H1 (cell line): Measurements from ENCODE around the gene TBC1D9. TPM values are rescaled to one million over a fixed set of nuclear protein-coding genes. Genes with fewer than 3 reads are reported as not detected.

Source experiments
- CTCF ChIA-PET: fragments of 300-600 bp; sonication (Branson Sonifier 250); formaldehyde crosslinking; loops from one replicate; lab custom pipeline; 2021; ENCODE audit not compliant: partially characterized antibody; lab: Charles Lee
- POLR2A ChIA-PET: fragments of 300-600 bp; sonication (Branson Sonifier 250); formaldehyde crosslinking; loops from one replicate; lab custom pipeline; 2021; ENCODE audit warnings: inconsistent platforms; ENCODE audit not compliant: partially characterized antibody; lab: Charles Lee
- DNase-seq, 2 experiments: peaks; one replicate each; pipeline versions ENCODE4 v3.0.0 to v3.0.0-alpha.2; 2010 to 2022; ENCODE audit warnings: low spot score in 2 of 2, low read depth in 1 of 2, mixed read lengths in 1 of 2
- FAIRE-seq: peaks from 2 replicates; lab custom pipeline; 2011; peaks lifted over from hg19 to GRCh38; lab: Jason Lieb, UNC
- H2AFZ ChIP-seq: 2 replicates; pipeline ENCODE4 v1.8.1; 2012; ENCODE audit warnings: low read length, inconsistent platforms
- H2AK5ac ChIP-seq: 2 replicates; pipeline ENCODE4 v1.6.1; 2013; ENCODE audit warnings: low read depth, low read length
- H2BK120ac ChIP-seq: replicated peaks from 2 replicates; pipeline ENCODE3; 2013; ENCODE audit warnings: low read depth, low read length, inconsistent platforms
- H2BK12ac ChIP-seq: 2 replicates; pipeline ENCODE4 v1.6.1; 2013; ENCODE audit warnings: low read depth, low read length
- H2BK15ac ChIP-seq: 2 replicates; pipeline ENCODE4 v1.6.1; 2013; ENCODE audit warnings: low read length
- H2BK20ac ChIP-seq: 2 replicates; pipeline ENCODE4 v1.6.1; 2013; ENCODE audit warnings: low read length
- H2BK5ac ChIP-seq: 2 replicates; pipeline ENCODE4 v1.6.1; 2013; ENCODE audit warnings: low read depth, low read length
- H3K14ac ChIP-seq: 2 replicates; pipeline ENCODE4 v1.6.1; 2013; ENCODE audit warnings: inconsistent platforms; ENCODE audit not compliant: insufficient read length
- H3K18ac ChIP-seq: 2 replicates; pipeline ENCODE4 v1.6.1; 2013; ENCODE audit warnings: low read length; ENCODE audit errors: extremely low read depth
- H3K23ac ChIP-seq: 2 replicates; pipeline ENCODE4 v1.6.1; 2013; ENCODE audit warnings: inconsistent platforms; ENCODE audit not compliant: insufficient read length
- H3K23me2 ChIP-seq: 2 replicates; pipeline ENCODE4 v1.6.1; 2013; ENCODE audit warnings: low read depth, low read length
- H3K27ac ChIP-seq: 2 replicates; pipeline ENCODE4 v1.6.1; 2011; ENCODE audit warnings: low read depth, low read length, inconsistent platforms
- H3K27me3 ChIP-seq, 4 experiments: replicated peaks in 1 of 4; 1 replicate in 1 of 4; 2 replicates in 3 of 4; pipeline versions ENCODE4 v1.6.1 to v1.8.1; 2011 to 2013; ENCODE audit warnings: low read length in 3 of 4, mild to moderate bottlenecking in 3 of 4, inconsistent platforms in 2 of 4, mixed read lengths in 2 of 4, moderate library complexity in 1 of 4; ENCODE audit not compliant: control insufficient read depth in 3 of 4, insufficient read depth in 3 of 4; ENCODE audit errors: extremely low read depth in 1 of 4
- H3K36me3 ChIP-seq, 4 experiments: 2 replicates each; pipeline versions ENCODE4 v1.6.1 to v1.8.1; 2011 to 2013; ENCODE audit warnings: mild to moderate bottlenecking in 4 of 4, low read length in 3 of 4, moderate library complexity in 2 of 4, control low read depth in 1 of 4, inconsistent platforms in 1 of 4; ENCODE audit not compliant: insufficient read depth in 4 of 4, control insufficient read depth in 2 of 4
- H3K4ac ChIP-seq: replicated peaks from 2 replicates; pipeline ENCODE3; 2013; ENCODE audit warnings: low read length, low read depth, mixed read lengths, inconsistent platforms; ENCODE audit not compliant: insufficient read length
- H3K4me1 ChIP-seq, 4 experiments: replicated peaks in 1 of 4; 1 replicate in 1 of 4; 2 replicates in 3 of 4; pipeline versions ENCODE4 v1.6.1 to v1.8.1; 2011 to 2013; ENCODE audit warnings: low read length in 3 of 4, inconsistent platforms in 2 of 4, mixed read lengths in 1 of 4; ENCODE audit not compliant: insufficient read depth in 4 of 4, control insufficient read depth in 3 of 4
- H3K4me2 ChIP-seq, 2 experiments: 2 replicates each; pipeline versions ENCODE4 v1.6.1 to v1.8.1; 2011 to 2013; ENCODE audit warnings: low read depth in 2 of 2, low read length in 2 of 2, control low read depth in 1 of 2, inconsistent platforms in 1 of 2, mild to moderate bottlenecking in 1 of 2; ENCODE audit not compliant: insufficient read depth in 1 of 2
- H3K4me3 ChIP-seq, 4 experiments: fragments of 200-600, 300-600 bp in 1 of 4; sonication (generic), shearing (Covaris generic), sonication (Bioruptor Twin) in 1 of 4; 2 replicates each; pipeline versions ENCODE4 v1.5.1 to v1.8.1; 2011 to 2016; ENCODE audit warnings: low read length in 4 of 4, low read depth in 3 of 4, control low read depth in 2 of 4, inconsistent platforms in 2 of 4, mild to moderate bottlenecking in 2 of 4, mixed read lengths in 1 of 4, moderate library complexity in 1 of 4; ENCODE audit not compliant: insufficient read depth in 2 of 4; ENCODE audit errors: extremely low read depth in 1 of 4
- H3K56ac ChIP-seq: replicated peaks from 2 replicates; pipeline ENCODE3; 2013; ENCODE audit warnings: low read depth, mild to moderate bottlenecking, mixed read lengths, low read length, inconsistent platforms; ENCODE audit not compliant: insufficient read length
- H3K79me1 ChIP-seq: 2 replicates; pipeline ENCODE4 v1.6.1; 2013; ENCODE audit warnings: low read depth, low read length, control low read depth
- H3K79me2 ChIP-seq, 2 experiments: 2 replicates each; pipeline versions ENCODE4 v1.6.1 to v1.8.1; 2012 to 2013; ENCODE audit warnings: low read length in 2 of 2, mild to moderate bottlenecking in 2 of 2, inconsistent platforms in 1 of 2; ENCODE audit not compliant: insufficient read depth in 2 of 2, control insufficient read depth in 1 of 2
- H3K9ac ChIP-seq, 4 experiments: replicated peaks in 1 of 4; 1 replicate in 1 of 4; 2 replicates in 3 of 4; pipeline versions ENCODE4 v1.6.1 to v1.8.1; 2011 to 2013; ENCODE audit warnings: low read depth in 3 of 4, low read length in 3 of 4, control low read depth in 2 of 4, mild to moderate bottlenecking in 2 of 4, moderate library complexity in 2 of 4, inconsistent platforms in 1 of 4; ENCODE audit errors: extremely low read depth in 1 of 4
- H3K9me3 ChIP-seq, 2 experiments: 2 replicates each; pipeline versions ENCODE4 v1.6.1 to v1.8.1; 2012 to 2013; ENCODE audit warnings: mild to moderate bottlenecking in 2 of 2, moderate library complexity in 2 of 2, control low read depth in 1 of 2, inconsistent platforms in 1 of 2, low read depth in 1 of 2, low read length in 1 of 2, mixed read lengths in 1 of 2; ENCODE audit not compliant: insufficient read depth in 2 of 2
- H4K20me1 ChIP-seq, 2 experiments: replicated peaks in 1 of 2; 2 replicates each; pipeline versions ENCODE3 to v1.8.1; 2011 to 2013; ENCODE audit warnings: inconsistent platforms in 2 of 2, low read length in 2 of 2, mild to moderate bottlenecking in 1 of 2; ENCODE audit not compliant: insufficient read depth in 2 of 2, control insufficient read depth in 1 of 2
- H4K5ac ChIP-seq: 2 replicates; pipeline ENCODE4 v1.6.1; 2013; ENCODE audit warnings: low read length, low read depth, mixed read lengths, inconsistent platforms; ENCODE audit not compliant: insufficient read length
- H4K8ac ChIP-seq: 2 replicates; pipeline ENCODE4 v1.8.0; 2013; ENCODE audit warnings: mild to moderate bottlenecking, moderate library complexity, low read length, inconsistent platforms; ENCODE audit not compliant: insufficient read depth; ENCODE audit errors: extremely low read depth
- H4K91ac ChIP-seq: replicated peaks from 2 replicates; pipeline ENCODE3; 2013; ENCODE audit warnings: low read length, mixed read lengths, inconsistent platforms; ENCODE audit not compliant: insufficient read length
- ATF3 ChIP-seq: IDR thresholded peaks from 2 replicates; pipeline ENCODE4 v1.6.1; 2011; ENCODE audit warnings: low read depth, mild to moderate bottlenecking, low read length; ENCODE audit not compliant: insufficient read depth
- CEBPB ChIP-seq: IDR thresholded peaks from 2 replicates; pipeline ENCODE4 v1.6.1; 2012; ENCODE audit warnings: low read depth, low read length
- JUN ChIP-seq: IDR thresholded peaks from 2 replicates; pipeline ENCODE4 v1.6.1; 2011; ENCODE audit warnings: low read depth, mild to moderate bottlenecking, improper control_type of control experiment, low read length
- PHF8 ChIP-seq: fragments of 200-600 bp; sonication (generic); conservative IDR thresholded peaks from 2 replicates; pipeline ENCODE4 v1.7.1; 2012; ENCODE audit warnings: low read depth, mild to moderate bottlenecking, inconsistent platforms, low read length, moderate library complexity
- POLR2A ChIP-seq, 2 experiments: IDR thresholded peaks; 1 replicate in 1 of 2; 2 replicates in 1 of 2; pipeline ENCODE4 v1.6.1; 2011; ENCODE audit warnings: low read depth in 2 of 2, low read length in 2 of 2, mild to moderate bottlenecking in 2 of 2; ENCODE audit errors: control extremely low read depth in 1 of 2
- POLR2AphosphoS5 ChIP-seq: IDR thresholded peaks from 2 replicates; pipeline ENCODE4 v1.6.1; 2011; ENCODE audit warnings: low read depth, low read length
- TAF1 ChIP-seq: IDR thresholded peaks from 2 replicates; pipeline ENCODE4 v1.6.1; 2011; ENCODE audit warnings: mild to moderate bottlenecking, low read depth, low read length
- TCF12 ChIP-seq: IDR thresholded peaks from 2 replicates; pipeline ENCODE4 v1.6.1; 2011; ENCODE audit warnings: low read depth, mild to moderate bottlenecking, low read length
- TEAD4 ChIP-seq: IDR thresholded peaks from 2 replicates; pipeline ENCODE4 v1.6.1; 2012; ENCODE audit warnings: low read depth, low read length, inconsistent platforms, mixed read lengths
- WGBS, 2 experiments: shearing (Covaris generic) in 1 of 2; methylation state at CpG; one replicate each; pipeline versions ENCODE4 v1.1.6 to v1.1.7; 2013 to 2015; ENCODE audit warnings: low lambda C conversion rate in 2 of 2, mixed read lengths in 2 of 2, inconsistent platforms in 1 of 2, low coverage in 1 of 2, missing lambda C conversion rate in 1 of 2; ENCODE audit not compliant: insufficient replicate concordance in 2 of 2, insufficient coverage in 1 of 2, insufficient read length in 1 of 2; ENCODE audit errors: extremely low coverage in 1 of 2, missing lambda C conversion rate in 1 of 2; 5-methylcytosine and 5-hydroxymethylcytosine counted together
- polyA plus RNA-seq, 7 experiments: library from polyadenylated mRNA; depleted of rRNA in 3 of 7; stranded (reverse) in 5 of 7; unstranded in 2 of 7; fragments of >200 nt in 5 of 7; fragments of 200-250 nt in 2 of 7; gene quantifications; 1 replicate in 5 of 7; 2 replicates in 1 of 7; 4 replicates in 1 of 7; pipeline versions ENCODE4 v1.2.1 to v1.2.3, GENCODE V29; 2011 to 2013; ENCODE audit warnings: missing spikeins in 2 of 7, mixed read lengths in 2 of 7
- total RNA-seq: library from RNA; stranded (reverse); fragmentation: NEBNext Ultra II Directional; extraction: Animal tissue kit (Norgen Biotek cat#: 25700); gene quantifications from 2 replicates; pipeline ENCODE4 v1.2.1, GENCODE V29; 2021

The TBC1D9 gene
- total and polyA plus RNA-seq, 2 of the 8 experiments (the other 6 are each of a cell fraction or from before 2014, with no cell fraction given), result 0.94 to 1.0 TPM

GRCh38 chr4:140710908-140711622 lies 45.1 kb downstream of the TBC1D9 start:
- no peak for DNase-seq
- FAIRE-seq, result no peak
- POLR2A ChIA-PET, result no interaction called here
- no peak for TF ChIP-seq PHF8
- TF ChIP-seq POLR2A (IDR thresholded peaks at IDR 0.05; ENCODE audit: control extremely low read depth in 1 of 2, low read depth in 2 of 2, low read length in 2 of 2), result no peak
- no peak for TF ChIP-seq TEAD4
- no peak for TF ChIP-seq TCF12
- no peak for TF ChIP-seq ATF3
- TF ChIP-seq POLR2AphosphoS5, result no peak
- TF ChIP-seq JUN, result no peak
- no peak for TF ChIP-seq CEBPB
- no peak for TF ChIP-seq TAF1

More at GRCh38 chr4:140710908-140711622, 45.1 kb downstream of the TBC1D9 start:
- Histone ChIP-seq H3K23me2 (no peaks in the 10 kb centered on the region; the same call in 1 of the 2 replicates), H3K79me1 (no peaks in the 10 kb centered on the region), H3K79me2 (no peaks in the 10 kb centered on the region), H3K4me2 (no peak overlapping the region), H4K20me1 (no peaks in the 10 kb centered on the region), H3K23ac (no peak overlapping the region), H2BK15ac (no peak overlapping the region), H2BK20ac (no peak overlapping the region), H3K9me3 (peaks cover 6 to 8% of the 10 kb centered on the region in 2 experiments), H3K9ac (no peak overlapping the region), H2BK120ac (no peak overlapping the region), H3K36me3 (no peaks in the 10 kb centered on the region), H3K4me1 (peaks cover 0 to 8% (median 1%) of the 10 kb centered on the region in 4 experiments; a peak in 2 of 7 replicates), H2BK5ac (no peak overlapping the region), H3K18ac (no peak overlapping the region), H4K8ac (no peak overlapping the region), H3K27ac (no peak overlapping the region), H3K4me3 (no peak overlapping the region), H3K14ac (no peak overlapping the region), H3K4ac (no peak overlapping the region), H3K56ac (no peak overlapping the region), H3K27me3 (no peaks in the 10 kb centered on the region), H4K91ac (no peak overlapping the region), H2AK5ac (no peak overlapping the region), H4K5ac (no peak overlapping the region), H2BK12ac (no peak overlapping the region), H2AFZ (no peak overlapping the region)
- WGBS, 2 experiments, result 83% methylated on average over 11 of the region's 11 CpGs; no CpG with 5 or more reads in 1 of the 2 experiments
- CTCF ChIA-PET, result interaction anchor here (0.6 to 1.5 kb wide), 2 partner anchors 284 to 351 kb away, joined by 3 read pairs; no protein-coding TSS in a partner anchor
